NOMO-1 (cell line): ENCODE measurements around the gene FLYWCH1.

Experiments used
- DNase-seq, 2 experiments: peaks; one replicate each; lab custom pipeline; 2025; ENCODE audit not compliant: unreplicated experiment in 2 of 2; lab: John Stamatoyannopoulos, UW

The FLYWCH1 gene, protein sequence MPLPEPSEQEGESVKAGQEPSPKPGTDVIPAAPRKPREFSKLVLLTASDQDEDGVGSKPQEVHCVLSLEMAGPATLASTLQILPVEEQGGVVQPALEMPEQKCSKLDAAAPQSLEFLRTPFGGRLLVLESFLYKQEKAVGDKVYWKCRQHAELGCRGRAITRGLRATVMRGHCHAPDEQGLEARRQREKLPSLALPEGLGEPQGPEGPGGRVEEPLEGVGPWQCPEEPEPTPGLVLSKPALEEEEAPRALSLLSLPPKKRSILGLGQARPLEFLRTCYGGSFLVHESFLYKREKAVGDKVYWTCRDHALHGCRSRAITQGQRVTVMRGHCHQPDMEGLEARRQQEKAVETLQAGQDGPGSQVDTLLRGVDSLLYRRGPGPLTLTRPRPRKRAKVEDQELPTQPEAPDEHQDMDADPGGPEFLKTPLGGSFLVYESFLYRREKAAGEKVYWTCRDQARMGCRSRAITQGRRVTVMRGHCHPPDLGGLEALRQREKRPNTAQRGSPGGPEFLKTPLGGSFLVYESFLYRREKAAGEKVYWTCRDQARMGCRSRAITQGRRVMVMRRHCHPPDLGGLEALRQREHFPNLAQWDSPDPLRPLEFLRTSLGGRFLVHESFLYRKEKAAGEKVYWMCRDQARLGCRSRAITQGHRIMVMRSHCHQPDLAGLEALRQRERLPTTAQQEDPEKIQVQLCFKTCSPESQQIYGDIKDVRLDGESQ

GRCh38 chr16:2911638-2912329 is at the start of gene FLYWCH1:
TSS of gene FLYWCH1 (plus strand) at chr16:2911931. CDS start at chr16:2929686, 17,755 bp downstream.
- peak; percentile 98 for DNase-seq

- DNase-seq: no peak
Measured at GRCh38 chr16:2865651-2866050, 46.1 kb upstream of the FLYWCH1 start.

GRCh38 chr16:2866431-2866830 is 45.3 kb upstream of the FLYWCH1 start:
- no peak for DNase-seq

GRCh38 chr16:2867661-2867986 is 44.1 kb upstream of the FLYWCH1 start:
- no peak for DNase-seq

GRCh38 chr16:2867987-2868789 is 43.5 kb upstream of the FLYWCH1 start:
- peak; percentile 91 to 94 for DNase-seq

DNA sequence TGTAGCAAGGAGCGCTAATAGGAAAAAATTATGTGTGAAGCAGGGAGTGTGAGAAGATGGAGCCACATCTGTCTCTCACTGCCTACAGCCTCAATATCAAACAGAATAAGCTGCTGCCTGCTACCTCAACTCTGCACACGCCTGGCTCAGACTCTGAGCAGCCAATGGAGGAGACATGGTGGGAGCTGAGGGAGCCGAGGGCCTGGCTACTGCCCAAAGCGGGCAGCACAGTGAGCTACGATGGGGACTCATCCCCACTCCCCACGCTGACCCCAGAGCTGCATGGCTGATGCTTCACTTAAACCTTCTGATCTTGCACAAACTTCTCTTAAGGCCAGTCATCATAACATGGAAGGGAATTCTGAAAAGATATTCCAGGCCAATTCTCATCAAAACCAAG is 39.8 kb upstream of the FLYWCH1 start:
- DNase-seq: no peak

- DNase-seq: no peak
Measured at GRCh38 chr16:2874032-2874911, 37.5 kb upstream of the FLYWCH1 start.

GRCh38 chr16:2874912-2875362 is 36.8 kb upstream of the FLYWCH1 start:
- peak; percentile 80 to 89 for DNase-seq

DNA sequence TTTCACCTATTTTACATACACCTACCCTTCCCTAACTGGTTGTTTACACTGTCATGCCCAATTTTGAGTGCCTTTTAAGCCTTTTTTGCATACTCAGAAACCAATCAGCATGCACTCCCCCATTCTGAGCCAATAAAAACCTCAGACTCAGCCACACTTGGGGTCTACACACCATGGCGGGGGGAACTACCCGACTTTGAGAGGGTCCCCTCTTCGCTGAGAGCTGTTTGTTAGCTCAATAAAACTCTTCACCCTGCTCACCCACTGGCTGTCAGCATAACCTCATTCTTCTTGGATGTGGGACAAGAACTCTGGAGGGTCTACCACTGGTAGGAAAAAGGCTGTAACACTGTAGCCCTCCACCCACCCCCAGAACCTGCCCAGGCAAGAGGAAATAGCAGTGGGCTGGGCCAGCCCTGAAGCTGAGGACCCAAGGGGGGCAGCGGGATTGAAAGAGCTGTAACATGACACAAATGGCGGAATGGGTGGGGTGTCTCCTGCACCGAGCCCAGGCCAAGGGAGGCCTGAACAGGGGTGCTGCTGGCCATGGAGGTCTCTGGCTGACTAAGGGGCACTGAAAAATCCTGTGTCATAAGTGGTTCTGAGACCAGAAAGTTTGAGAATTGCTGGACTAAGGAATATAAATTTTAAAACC is 31.8 kb upstream of the FLYWCH1 start:
- DNase-seq: no peak

DNA sequence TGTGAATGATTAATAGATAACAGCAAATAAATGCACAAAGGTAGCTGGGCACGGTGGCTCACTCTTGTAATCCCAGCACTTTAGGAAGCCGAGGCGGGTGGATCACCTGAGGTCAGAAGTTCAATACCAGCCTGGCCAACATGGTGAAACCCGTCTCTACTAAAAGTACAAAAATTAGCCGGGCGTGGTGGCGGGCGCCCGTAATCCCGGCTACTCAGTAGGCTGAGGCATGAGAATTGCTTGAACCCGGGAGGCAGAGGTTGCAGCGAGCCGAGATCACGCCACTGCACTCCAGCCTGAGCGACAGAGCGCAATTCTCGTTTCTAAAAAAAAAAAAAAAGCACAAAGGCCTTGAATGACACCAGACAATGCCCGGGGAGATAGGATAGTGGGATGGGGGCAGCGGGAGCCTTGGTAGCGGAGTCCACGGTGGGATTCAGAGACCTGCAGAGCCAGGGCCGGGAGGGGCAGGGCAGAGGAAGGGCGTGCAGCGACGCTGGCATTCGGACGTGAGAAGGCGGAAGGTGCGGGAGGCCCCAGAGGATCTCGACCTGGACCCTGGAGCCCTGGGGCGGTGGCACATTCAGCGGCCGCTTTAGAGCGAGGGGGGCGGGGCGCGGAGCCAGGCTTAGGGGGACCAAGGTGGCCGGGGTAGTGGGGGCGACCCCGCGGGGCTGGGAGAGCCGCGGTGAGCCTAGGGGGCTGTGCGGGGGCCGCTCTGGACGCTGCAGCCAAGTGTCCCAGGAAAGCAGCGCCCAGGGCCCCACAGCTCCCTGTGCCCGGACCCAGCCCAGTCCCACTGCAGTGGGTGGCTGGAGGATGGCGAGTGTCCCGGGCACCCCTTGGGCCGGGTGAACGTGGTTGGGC is 29.7 kb upstream of the FLYWCH1 start:
- peak; percentile 16 to 38 for DNase-seq

DNA sequence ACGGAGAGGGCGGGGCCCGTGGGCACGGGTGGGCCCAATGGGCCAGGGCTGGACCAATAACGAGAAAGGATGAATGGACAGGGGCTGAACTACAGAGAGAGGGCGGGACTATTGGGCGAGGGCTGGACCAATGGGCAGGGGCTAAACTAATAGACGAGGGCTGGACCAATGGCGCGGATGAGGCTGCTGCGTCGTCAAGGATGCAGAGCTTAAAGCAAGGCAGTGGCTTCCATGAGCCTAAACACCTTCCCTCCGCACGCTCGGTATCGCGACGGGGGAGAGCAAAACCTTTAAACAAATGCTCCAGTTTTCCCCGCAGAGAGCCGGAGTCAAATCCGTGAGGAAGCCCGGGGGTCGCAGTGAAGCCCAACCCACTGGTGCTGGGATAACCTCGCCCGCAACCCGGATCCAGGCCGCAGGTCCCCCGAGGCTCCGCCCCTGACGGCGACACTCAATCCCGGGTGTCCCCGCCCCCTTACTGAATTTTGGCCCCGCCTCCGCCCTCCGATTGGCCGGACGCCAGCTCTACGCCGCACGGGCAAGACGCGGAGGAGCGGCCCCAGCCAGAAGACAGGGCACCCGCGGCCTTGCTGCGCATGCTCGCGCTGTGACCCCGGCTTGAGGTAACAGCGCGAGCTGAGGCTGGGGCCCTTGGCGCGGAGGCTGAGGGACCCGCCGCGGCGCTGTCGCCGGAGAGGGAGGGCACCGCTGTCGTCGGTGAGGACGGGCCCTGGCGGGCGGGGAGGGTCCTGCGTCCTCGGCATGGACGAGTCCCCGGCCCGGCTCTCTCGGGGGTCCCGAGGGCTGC is 28.9 kb upstream of the FLYWCH1 start, which contains the start of gene FLYWCH2:
Gene FLYWCH2 (plus strand): TSS at position 566 of the 808 bp plus-strand sequence. CDS start 13,235 bp downstream, outside the sequence.
- DNase-seq: peak; percentile 97 to 99

DNA sequence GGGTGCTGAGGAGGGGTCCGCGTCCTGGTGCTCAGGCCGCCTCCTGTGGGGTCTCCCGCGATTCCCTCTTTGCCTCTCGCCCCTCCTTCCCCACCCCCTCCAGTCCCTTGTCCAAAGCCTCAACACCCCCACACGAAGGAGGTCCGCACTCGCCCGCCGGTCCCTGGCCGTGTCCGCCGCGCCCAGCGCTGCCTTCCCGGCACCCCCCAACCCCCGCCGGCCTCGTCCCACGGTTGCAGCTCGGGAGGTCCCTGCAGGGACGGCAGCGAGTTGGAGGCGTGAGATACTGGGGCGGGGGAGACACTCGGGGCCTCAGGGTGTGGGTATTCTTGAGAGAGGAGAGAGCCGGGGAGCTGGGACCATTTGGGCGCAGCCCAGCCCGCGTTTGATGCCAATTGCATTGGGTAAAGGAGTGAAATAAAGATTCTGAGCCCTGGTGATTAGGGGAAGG is 28.2 kb upstream of the FLYWCH1 start:
- no peak for DNase-seq

DNA sequence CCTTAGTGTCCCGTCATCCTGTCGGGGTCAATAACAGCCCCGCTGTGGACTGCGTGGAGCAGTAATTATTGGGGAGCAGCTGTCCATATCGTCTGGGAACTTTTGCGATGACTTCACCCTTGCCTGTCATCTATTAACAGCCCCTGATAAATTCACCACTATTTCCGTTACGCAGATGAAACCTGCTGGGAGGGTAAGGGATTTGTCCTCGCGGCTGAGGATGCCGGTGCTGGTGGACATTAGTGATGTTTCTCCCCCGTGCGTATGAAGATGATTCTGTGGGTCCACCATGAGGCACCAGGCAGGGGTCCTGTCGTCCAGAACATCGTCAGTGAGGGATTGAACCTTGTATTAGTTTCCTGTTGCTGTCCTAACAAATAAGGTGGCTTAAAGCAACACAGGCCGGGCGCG is 27.7 kb upstream of the FLYWCH1 start:
- no peak for DNase-seq

DNA sequence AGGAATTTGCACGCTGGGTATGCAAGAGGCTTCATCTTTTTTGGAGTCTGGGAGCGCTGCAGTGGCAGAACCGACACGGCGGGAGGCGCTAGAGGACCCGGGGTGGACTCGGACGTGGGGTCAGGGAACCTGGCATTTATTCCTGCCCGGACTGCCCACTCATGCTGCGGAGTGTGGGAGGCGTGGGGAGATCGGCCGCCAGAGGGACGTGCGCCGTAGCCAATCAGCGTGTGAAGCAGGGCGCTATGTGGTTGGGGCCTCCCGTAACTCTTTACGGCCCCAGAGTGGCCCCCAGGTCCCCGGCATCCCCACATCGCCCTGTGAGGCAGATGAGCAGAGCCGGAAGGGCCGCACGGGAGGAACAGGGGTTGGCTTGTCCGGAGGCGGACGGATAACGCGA is 17.5 kb upstream of the FLYWCH1 start:
- no peak for DNase-seq

DNA sequence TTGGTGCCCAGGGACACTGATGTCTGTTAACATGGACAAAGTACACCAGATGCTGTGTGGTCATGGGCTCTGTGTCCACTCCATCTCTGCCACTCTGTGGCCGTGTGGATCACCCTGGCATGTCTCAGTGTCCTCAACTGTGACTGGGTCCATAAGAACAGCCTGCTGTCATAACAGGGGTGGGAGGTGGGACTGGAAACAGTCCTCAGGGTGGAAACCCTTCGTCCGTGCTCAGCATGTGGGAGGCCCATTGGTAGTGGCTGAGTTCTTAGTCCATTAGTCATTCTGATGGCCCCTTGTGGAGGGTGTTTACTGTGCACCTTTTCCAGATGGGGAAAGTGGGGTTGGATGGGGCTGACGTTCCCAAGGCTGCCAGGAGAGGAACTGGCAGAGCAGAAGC is 15.9 kb upstream of the FLYWCH1 start:
- no peak for DNase-seq

GRCh38 chr16:2896480-2897010 is 15.2 kb upstream of the FLYWCH1 start:
- DNase-seq: no peak

- DNase-seq: no peak
Measured at GRCh38 chr16:2897110-2897509, 14.6 kb upstream of the FLYWCH1 start.
